ENCODE results near the gene ZNF548.
"Not testable (repeated sequence)": the region's sequence is repeated elsewhere in the genome, so short reads cannot be mapped to it uniquely, and the experiment has no call there.

The ZNF548 gene

DNA sequence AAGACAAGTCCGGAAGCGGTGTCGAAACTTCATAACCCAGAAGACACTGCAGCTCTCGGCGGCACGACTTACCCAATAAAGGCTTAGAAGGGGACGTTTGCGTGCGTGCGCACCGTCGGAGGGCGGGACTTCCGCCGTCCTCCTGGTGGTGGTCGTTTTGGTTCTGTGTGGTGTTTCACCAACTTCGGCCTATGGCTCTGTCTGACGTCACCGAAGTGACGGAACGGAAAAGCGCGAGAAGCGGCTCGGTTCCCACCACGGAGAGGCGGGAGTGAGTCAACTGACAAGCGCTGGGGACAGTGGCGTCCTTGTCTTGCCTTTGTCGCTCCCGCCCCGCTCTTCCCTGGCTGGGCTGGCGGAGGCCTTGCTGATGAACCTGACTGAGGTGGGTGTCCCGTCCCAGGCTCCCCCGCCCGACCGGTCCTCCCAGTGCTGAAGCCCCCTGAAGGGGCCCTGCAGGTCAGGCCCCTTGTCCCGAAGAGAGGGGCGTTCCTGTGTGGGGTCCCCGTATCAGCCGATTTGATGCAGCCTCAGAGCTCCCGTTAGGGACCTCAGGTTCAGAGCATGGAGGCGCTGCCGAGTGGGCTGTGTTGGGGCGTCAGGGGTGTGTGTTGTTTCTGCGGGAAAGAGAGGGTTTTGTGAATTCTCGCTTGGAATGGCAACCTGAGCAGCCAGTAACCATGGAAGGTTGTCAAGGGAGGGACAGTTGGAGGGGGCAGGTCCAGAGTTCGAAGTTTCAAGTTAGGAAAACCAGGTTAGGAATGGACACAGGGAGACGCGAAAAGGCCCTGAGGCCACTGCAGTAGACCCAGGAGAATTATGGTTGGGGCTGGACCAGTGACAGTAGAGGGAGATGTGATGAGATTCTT lies at the start of gene ZNF548:
ZNF548 (plus strand) TSS at position 125 of the 869 bp plus-strand sequence; CDS start at position 371, 246 bp downstream.
- DNase-seq (ENCODE audit: low read depth in 2 of 3, low spot score in 2 of 3) = peak; percentile 82 to 97 (median 95)

DNA sequence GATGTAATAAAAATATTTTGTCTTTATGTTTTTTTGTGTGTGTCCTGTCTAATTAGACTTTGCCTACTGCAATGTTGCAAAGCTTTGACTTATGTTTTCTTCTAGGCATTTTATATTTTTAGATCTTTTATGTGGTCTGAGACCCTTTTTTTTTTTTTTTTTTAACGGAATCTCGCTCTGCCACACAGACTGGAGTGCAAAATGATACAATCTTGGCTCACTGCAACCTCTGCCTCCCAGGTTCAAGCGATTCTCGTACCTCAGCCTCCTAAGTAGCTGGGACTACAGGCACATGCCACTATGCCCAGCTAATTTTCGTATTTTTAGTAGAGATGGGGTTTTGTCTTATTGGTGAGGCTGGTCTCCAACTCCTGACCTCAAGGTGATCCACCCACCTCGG lies 47.1 kb upstream of the ZNF548 start:
- no peak for DNase-seq (ENCODE audit: low read depth in 2 of 3, low spot score in 2 of 3)

DNA sequence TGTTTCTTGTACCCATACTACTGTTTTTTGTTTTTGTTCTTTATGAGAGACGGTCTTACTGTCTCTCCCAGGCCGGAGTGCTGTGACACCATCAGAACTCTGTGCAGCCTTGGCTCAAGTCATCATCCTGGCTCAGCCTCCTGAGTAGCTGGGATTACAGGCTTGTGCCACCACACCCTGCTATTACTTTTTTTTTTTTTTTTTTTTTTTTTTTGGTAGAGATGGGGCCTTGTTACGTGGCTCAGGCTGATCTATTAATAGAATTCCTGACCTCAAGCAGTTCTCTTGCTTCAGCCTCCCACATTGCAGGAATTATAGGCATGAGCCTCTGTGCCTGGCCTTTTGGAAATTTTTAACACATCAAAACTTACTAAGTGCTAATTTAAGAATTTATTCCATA lies 41.5 kb upstream of the ZNF548 start:
- DNase-seq (ENCODE audit: low read depth in 2 of 3, low spot score in 2 of 3) = no peak

DNA sequence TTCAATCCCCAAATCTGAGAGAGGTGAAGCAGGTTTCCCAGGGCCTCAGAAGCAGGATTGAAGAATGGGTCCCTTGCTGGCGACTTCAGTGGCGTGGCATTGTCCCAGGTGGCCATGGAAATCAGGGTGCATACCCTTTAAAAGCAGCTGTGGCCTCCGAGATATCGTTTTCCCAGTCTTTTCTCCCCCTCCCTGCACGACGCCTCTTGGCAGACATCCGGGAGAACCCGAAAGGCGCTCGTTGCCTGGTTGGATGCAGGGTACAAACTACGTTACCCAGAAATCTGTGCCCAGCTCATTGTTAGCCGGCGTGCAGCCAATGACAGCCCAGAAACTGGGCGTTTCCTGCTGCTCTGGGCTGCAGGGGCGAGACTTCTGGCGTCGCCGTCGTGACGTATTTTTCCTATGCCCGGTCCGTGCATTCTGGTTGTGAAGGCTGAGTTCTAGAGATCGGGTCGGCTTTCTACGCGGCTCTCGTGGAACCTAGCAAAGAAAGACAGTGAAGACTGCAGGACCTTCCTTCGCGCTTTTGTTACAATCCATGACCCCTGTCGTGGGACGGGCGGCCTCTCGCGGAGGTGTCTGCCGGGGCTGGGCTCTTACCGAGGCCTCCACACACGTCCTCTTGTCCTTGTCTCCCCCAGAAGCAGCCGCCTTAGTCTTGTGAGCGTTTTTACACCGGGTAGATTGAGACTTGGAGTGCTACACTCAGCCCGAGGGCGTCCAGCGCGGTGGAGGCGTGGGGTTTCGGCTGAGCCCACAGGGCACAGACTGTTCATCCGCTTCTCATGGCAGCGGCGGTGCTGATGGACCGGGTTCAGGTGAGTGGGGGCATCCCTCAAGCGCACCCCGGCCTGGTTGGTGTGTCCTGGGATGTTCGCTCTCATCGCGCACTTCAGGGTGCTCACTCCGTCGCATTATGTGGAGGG lies 38.5 kb upstream of the ZNF548 start, which contains the start of gene ZNF304:
ZNF304 (plus strand) TSS at position 395 of the 929 bp plus-strand sequence; CDS start at position 789, 394 bp downstream.
- DNase-seq (ENCODE audit: low read depth in 2 of 3, low spot score in 2 of 3) = peak; percentile 34 to 68 (median 58)

DNA sequence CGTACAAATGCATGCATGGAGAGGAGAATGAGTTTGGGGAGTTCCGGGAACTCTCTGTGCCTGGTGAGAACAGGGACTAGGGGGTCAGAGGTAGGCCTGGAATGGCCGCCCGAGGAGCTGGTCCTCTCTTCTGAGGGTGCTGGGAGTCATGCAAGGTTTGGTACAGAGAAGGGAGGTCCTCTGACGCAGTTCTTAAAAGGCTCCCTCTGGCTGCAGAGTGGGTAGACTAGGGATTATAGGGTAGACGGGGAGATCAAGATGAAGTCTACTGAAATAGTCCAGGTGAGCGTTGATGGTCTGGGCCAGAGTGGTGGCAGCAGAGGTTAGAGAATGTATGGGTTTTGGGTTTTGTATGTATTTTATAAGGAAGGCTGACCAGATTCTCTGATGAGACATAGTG lies 37.8 kb upstream of the ZNF548 start:
- DNase-seq (ENCODE audit: low read depth in 2 of 3, low spot score in 2 of 3) = no peak

DNA sequence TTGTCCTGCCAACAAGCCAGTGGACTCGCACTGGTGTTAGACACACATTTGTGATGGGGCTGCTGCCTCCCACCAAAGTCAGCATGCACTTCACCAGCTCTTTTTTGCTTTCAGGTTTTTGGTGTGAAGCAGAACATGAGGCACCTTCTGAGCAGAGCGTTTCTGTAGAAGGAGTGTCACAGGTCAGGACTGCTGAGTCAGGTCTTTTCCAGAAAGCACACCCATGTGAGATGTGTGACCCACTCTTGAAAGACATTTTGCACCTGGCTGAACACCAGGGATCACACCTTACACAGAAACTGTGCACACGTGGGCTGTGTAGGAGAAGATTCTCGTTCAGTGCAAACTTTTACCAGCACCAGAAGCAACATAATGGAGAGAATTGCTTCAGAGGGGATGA lies 33.7 kb upstream of the ZNF548 start:
- no peak for DNase-seq (ENCODE audit: low read depth in 2 of 3, low spot score in 2 of 3)

DNA sequence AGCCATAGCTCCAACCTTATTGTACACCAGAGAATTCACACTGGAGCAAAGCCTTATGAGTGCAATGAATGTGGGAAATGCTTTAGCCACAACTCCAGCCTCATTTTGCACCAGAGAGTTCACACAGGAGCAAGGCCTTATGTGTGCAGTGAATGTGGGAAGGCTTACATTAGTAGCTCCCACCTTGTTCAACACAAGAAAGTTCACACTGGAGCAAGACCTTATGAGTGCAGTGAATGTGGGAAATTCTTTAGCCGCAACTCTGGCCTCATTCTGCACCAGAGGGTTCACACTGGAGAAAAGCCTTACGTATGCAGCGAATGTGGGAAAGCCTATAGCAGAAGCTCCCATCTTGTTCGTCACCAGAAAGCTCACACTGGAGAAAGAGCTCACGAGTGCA lies 32.2 kb upstream of the ZNF548 start:
- no peak for DNase-seq (ENCODE audit: low read depth in 2 of 3, low spot score in 2 of 3)

DNA sequence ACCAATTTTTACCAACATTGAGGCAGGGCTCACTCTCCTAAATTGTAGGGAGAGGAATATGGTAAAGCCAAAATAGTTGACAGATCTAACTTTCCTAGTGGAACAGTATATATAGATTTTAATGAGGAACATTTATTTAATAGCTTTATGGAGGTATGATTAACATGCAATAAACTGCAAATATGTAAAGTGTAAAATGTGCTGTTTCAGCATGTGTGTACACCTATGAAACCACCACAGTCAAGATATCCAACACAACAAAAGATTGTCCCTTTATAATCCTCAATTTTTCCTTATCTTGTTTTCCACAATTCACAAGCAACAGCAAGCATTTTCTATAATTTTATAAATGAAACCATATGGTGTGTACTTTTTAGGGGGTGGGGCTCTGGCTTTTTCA lies 30.4 kb upstream of the ZNF548 start:
- DNase-seq (ENCODE audit: low read depth in 2 of 3, low spot score in 2 of 3) = no peak

DNA sequence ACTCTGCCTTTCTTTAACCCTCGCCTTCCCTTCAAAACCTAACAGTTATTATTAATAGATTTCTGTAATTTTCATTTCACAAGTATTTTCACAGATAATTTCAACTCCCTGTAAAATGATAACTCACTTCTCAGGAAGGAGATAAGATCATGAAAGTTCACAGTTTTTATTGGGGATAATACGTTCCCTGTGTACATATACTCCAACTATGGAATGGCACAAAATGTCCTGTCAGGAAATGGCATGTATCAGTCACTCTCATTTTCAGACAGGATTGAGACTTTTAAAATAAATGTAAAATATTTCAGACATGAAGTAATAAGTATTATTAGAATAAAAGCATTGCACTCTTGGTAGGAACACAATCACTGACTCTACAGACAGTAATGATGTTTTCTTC lies 27.2 kb upstream of the ZNF548 start:
- no peak for DNase-seq (ENCODE audit: low read depth in 2 of 3, low spot score in 2 of 3)

DNA sequence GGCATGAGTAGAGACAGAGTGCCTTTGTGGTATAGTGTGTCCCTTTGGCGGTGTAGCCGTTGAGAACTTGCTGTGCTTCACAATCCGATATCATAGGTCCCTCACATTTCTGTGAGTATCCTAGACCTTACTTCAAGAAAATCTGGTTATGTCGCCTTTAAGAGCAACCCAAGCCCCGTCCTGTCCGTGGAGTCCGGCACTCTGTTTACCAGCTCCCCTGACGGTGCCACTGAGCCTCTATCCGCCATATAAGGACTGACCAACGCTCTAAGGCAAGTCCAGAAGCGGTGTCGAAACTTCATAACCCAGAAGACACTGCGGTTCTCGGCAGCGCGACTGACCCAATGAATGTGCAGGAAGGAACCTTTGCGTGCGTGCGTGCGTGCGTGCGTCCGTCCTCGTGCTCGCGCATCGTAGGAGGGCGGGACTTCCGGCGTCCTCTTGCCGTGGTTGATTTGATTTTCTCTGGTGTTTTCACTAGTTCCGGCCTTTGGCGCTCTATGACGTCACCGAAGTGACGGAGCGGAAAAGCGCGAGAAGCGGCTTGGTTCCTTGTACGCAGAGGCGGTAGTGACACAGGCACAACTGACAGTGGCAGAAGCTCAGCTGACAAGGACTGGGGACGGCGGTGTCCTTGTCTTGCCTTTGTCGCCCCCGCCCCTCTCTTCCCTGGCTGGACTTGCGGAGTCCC lies 26.5 kb upstream of the ZNF548 start, which contains the start of the genes TRAPPC2B and ZNF547:
TRAPPC2B (plus strand) TSS at position 555 of the 691 bp plus-strand sequence. CDS start 1,283 bp downstream, outside the sequence.
ZNF547 (plus strand) TSS at position 555 of the 691 bp plus-strand sequence. CDS start 5,005 bp downstream, outside the sequence.
- DNase-seq (ENCODE audit: low read depth in 2 of 3, low spot score in 2 of 3) = peak; percentile 77 to 92 (median 89)

DNA sequence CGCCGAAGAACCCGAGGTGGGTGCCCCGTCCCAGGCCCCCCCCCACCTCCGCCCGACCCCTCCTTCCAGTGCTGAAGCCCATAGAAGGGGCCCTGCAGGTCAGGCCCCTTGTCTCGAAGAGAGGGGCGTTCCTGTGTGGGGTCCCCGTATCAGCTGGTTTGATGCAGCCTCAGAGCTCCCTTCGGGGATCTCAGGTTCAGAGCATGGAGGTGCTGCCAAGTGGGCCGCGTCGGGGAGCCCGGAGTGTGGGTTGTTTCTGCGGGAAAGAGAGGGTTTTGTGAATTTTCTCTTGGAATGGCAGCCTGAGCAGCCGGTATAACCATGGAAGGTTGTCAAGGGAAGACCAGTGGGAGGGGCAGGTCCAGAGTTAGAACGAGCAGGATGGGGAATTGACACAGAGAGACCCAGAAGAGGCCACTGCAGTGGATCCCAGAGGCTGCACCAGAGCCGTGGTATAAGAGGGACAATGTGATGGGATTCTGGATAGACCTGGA lies 25.9 kb upstream of the ZNF548 start:
- no peak for DNase-seq (ENCODE audit: low read depth in 2 of 3, low spot score in 2 of 3)

DNA sequence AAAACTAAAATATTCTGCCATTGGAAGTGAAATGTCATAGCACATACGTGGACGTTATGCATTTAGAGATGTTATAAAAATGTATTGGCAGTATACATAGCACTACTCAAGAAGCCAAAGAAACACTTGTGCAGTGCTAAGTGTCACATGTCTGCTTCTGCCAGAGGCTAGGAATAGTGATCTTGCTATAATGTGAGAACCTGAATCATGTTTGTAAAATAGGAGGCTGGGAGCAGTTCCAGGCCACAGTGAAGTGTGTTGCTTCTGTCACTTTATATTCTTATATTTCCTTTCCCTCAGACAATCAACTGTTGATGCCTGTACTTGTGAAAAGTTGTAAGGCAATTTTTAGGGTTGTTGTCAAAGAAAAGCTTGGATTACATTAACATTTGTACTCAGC lies 22.9 kb upstream of the ZNF548 start:
- DNase-seq (ENCODE audit: low read depth in 2 of 3, low spot score in 2 of 3) = no peak

DNA sequence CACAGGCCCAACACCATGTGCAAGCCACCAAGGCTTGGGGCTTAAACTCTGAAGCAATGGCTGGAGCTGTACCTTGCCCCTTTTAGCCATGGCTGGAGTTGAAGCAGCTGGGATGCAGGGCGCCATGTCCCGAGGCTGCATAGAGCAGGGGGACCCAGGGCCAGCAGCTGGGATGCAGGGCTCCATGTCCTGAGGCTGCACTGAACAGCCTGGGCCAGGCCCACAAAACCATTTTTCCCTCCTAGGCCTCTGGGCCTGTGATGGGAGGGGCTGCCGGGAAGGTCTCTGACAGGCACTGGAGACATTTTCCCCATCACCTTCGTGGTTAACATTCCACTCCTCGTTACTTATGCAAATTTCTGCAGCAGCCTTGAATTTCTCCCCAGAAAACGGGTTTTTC lies 15.5 kb upstream of the ZNF548 start:
- DNase-seq (ENCODE audit: low read depth in 2 of 3, low spot score in 2 of 3) = no peak

DNA sequence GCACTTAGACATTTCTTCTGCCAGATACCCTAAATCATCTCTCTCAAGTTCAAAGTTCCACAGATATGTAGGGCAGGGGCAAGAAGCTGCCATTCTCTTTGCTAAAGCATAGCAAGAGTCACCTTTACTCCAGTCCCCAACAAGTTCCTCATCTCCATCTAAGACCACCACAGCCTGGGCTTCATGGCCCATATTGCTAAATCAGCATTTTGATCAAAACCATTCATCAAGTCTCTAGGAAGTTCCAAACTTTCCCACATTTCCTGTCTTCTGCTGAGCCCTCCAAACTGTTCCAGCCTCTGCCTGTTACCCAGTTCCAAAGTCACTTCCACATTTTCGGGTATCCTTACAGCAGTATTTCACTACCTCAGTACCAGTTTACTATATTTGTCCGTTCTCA lies 15.0 kb upstream of the ZNF548 start:
- DNase-seq (ENCODE audit: low read depth in 2 of 3, low spot score in 2 of 3) = not testable (repeated sequence)

DNA sequence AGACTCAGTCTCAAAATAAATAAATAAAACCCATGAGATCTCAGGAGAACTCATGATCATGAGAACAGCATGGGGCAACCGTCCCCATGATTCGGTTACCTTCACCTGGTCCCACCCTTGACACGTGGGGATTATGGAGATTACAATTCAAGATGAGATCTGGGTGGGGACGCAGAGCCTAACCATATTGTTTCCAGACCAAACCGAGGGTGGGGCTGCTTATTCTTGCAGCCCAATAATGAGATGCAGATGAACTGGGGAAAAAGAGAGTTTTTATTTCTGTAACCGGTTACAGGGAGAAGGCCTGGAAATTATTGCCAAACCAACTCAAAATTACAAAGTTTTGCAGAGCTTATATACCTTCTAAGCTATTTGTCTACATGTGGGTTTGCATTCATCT lies 13.5 kb upstream of the ZNF548 start:
- no peak for DNase-seq (ENCODE audit: low read depth in 2 of 3, low spot score in 2 of 3)

DNA sequence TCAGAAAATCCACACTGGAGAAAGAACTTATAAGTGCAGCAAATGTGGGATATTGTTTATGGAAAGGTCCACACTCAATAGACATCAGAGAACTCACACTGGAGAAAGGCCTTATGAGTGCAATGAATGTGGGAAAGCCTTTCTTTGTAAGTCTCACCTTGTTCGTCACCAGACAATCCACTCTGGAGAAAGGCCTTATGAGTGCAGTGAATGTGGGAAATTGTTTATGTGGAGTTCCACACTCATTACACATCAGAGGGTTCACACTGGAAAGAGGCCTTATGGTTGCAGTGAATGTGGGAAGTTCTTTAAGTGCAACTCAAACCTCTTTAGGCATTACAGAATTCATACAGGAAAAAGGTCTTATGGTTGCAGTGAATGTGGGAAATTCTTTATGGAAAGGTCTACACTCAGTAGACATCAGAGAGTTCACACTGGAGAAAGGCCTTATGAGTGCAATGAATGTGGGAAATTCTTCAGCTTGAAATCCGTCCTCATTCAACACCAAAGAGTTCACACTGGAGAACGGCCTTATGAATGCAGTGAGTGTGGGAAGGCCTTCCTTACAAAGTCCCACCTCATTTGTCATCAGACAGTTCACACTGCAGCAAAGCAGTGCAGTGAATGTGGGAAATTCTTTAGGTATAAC lies 12.0 kb upstream of the ZNF548 start:
- no peak for DNase-seq (ENCODE audit: low read depth in 2 of 3, low spot score in 2 of 3)

DNA sequence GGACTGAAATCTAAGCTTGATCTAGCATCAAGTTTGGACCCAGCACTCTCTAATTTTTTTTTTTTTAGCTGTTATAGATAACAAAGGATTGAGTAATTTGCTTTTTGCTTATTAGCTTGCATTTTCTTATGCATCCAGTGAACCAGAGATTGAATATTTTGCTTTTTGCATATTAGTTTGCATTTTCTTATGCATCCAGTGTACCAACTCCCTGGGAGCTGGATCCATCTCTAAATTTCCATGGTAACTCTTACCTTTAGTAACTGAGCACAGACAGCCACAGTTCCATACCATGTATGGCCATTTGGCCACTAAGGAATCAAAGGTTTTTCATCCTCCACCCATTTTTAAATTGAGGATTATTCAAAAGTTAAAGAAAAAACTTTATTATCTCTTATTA lies 8.7 kb upstream of the ZNF548 start:
- DNase-seq (ENCODE audit: low read depth in 2 of 3, low spot score in 2 of 3) = no peak

DNA sequence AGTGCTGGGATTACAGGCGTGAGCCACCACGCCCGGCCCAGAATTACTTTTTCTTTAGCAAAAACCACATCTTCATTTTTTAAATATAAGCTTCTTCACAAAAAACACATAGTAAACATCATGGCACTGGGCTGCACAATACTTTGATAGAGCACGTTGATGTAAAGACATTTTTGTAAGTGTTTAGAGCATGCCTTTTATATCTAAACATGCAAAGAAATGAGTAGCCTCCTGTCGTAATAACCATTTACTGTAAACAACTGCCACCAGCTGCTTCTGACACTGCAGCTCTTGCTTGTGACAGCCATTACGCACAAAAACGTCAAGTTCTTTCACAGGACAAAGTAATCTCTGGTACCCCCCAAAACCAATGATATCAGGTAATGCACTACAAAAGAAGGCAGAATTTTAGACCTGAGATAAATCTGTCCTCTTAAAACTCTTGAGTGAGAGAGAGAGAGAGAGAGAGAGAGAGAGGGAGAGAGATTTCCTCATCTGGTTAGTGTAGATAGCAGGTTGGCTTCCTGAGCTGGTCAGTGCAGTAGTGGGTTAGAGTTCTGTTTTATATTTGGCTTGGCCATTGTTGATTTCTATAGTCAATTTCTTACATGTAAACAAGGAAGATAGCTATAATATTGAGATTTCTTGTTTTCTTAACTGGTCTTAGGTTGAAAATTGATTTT lies 6.7 kb upstream of the ZNF548 start:
- DNase-seq (ENCODE audit: low read depth in 2 of 3, low spot score in 2 of 3) = no peak

DNA sequence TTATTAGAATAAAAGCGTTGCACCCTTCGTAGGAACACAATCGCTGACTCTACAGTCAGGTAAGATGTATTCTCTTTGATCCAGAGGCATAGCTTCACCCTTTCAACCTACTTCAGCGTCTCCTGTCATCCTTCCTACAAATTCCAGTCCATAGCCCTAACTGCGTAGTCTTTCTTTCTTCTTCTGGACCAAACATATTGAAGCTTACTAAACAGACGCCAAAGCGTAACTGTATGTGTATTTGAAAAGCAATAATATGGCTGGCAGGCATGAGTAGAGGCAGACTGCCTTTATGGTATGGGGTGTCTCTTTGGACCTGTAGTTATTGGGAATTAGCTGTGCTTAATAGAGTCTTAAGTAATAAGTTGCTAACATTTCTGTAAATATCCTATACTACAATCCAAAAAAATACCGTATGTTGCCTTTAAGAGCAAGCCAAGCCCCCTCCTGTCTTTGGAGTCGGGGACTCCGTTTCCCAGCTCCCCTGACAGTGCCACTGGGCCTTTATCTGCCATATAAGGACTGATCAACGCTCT lies 392 bp upstream of the ZNF548 start:
- no peak for DNase-seq (ENCODE audit: low read depth in 2 of 3, low spot score in 2 of 3)
